ENCODE data around the gene ERBIN. TPM values are rescaled to one million over a fixed set of nuclear protein-coding genes. Genes with fewer than 3 reads are reported as not detected.
A peak's percentile ranks its signal among the peaks of the same experiment; 100 is the strongest.

Gene ERBIN
- total and polyA plus RNA-seq, 9 of the 15 experiments (the other 6 are each of a cell fraction or from before 2014, with no cell fraction given): 11.9 to 72.8 (median 41.7) TPM

- TF ChIP-seq THRA (IDR thresholded peaks at IDR 0.05) (no peak), HNRNPH1 (optimal IDR thresholded peaks at IDR 0.05; ENCODE audit: low read depth, low read length) (no peak), ZFX (CRISPR knock-in tag; IDR thresholded peaks at IDR 0.05) (peak; percentile 93), BCLAF1 (IDR thresholded peaks at IDR 0.05; ENCODE audit: borderline replicate concordance in 1 of 2, control insufficient read depth in 1 of 2, low read depth in 2 of 2, low read length in 1 of 2) (no peak), ZNF639 (CRISPR knock-in tag; conservative IDR thresholded peaks at IDR 0.05 in 1 of 2, IDR thresholded peaks at IDR 0.05 in 1 of 2) (no peak), RBBP5 (IDR thresholded peaks at IDR 0.05; ENCODE audit: borderline replicate concordance, insufficient read depth, low read length, poor library complexity, severe bottlenecking) (peak; percentile 48), CTBP1 (IDR thresholded peaks at IDR 0.05; ENCODE audit: borderline replicate concordance) (peak; percentile 21), ZNF354B (CRISPR knock-in tag; IDR thresholded peaks at IDR 0.05) (no peak), RNF2 (IDR thresholded peaks at IDR 0.05) (0 out of 2 replicates have a peak, but pooled peaks have one; percentile 65), ZKSCAN1 (IDR thresholded peaks at IDR 0.05; ENCODE audit: low read depth, low read length) (no peak)
- TF ChIP-seq, protein P1, sequence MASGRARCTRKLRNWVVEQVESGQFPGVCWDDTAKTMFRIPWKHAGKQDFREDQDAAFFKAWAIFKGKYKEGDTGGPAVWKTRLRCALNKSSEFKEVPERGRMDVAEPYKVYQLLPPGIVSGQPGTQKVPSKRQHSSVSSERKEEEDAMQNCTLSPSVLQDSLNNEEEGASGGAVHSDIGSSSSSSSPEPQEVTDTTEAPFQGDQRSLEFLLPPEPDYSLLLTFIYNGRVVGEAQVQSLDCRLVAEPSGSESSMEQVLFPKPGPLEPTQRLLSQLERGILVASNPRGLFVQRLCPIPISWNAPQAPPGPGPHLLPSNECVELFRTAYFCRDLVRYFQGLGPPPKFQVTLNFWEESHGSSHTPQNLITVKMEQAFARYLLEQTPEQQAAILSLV (tag; IDR thresholded peaks at IDR 0.05): no peak
- TF ChIP-seq, protein P2, sequence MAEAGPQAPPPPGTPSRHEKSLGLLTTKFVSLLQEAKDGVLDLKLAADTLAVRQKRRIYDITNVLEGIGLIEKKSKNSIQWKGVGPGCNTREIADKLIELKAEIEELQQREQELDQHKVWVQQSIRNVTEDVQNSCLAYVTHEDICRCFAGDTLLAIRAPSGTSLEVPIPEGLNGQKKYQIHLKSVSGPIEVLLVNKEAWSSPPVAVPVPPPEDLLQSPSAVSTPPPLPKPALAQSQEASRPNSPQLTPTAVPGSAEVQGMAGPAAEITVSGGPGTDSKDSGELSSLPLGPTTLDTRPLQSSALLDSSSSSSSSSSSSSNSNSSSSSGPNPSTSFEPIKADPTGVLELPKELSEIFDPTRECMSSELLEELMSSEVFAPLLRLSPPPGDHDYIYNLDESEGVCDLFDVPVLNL (CRISPR knock-in tag; IDR thresholded peaks at IDR 0.05; ENCODE audit: low read depth): no peak
- TF ChIP-seq, protein P3, sequence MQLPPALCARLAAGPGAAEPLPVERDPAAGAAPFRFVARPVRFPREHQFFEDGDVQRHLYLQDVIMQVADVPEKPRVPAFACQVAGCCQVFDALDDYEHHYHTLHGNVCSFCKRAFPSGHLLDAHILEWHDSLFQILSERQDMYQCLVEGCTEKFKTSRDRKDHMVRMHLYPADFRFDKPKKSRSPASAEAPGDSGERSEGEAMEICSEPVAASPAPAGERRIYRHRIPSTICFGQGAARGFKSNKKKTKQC (CRISPR knock-in tag; IDR thresholded peaks at IDR 0.05): peak; percentile 65; the same call in 1 of the 2 replicates
- TF ChIP-seq, protein P4, sequence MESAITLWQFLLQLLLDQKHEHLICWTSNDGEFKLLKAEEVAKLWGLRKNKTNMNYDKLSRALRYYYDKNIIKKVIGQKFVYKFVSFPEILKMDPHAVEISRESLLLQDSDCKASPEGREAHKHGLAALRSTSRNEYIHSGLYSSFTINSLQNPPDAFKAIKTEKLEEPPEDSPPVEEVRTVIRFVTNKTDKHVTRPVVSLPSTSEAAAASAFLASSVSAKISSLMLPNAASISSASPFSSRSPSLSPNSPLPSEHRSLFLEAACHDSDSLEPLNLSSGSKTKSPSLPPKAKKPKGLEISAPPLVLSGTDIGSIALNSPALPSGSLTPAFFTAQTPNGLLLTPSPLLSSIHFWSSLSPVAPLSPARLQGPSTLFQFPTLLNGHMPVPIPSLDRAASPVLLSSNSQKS (CRISPR knock-in tag; IDR thresholded peaks at IDR 0.05): no peak
Observed at GRCh38 chr5:65925044-65925600, 1.3 kb upstream of the ERBIN start (continued).

Data from K562 (cell line).